Measurements from ENCODE around the gene TASP1. TPM values are rescaled to one million over a fixed set of nuclear protein-coding genes. Genes with fewer than 3 reads are reported as not detected.
"Not testable (repeated sequence)": the region's sequence is repeated elsewhere in the genome, so short reads cannot be mapped to it uniquely, and the experiment has no call there.

The TASP1 gene
- total and polyA plus RNA-seq, 5 donors, result 2.7 to 9.7 (median 8.1) TPM

- DNase-seq (no peak), ATAC-seq (no peak)
- Histone ChIP-seq H3K4me3 (ENCODE audit: low read length) (no peak overlapping the region), H3K27ac (ENCODE audit: low read length) (no peak overlapping the region), H3K9me3 (ENCODE audit: control insufficient read depth, low read length) (no peaks in the 10 kb centered on the region), H3K4me1 (ENCODE audit: control insufficient read depth, insufficient read depth, low read length) (no peaks in the 10 kb centered on the region), H3K27me3 (ENCODE audit: control insufficient read depth, insufficient read depth) (no peaks in the 10 kb centered on the region)
- intact Hi-C loops (cut with DNase I), result no loop called here
These were observed 275.3 kb downstream of the TASP1 start for GRCh38 chr20:13363473-13363872.

- H3K27ac ChIP-seq (ENCODE audit: low read length); H3K4me3 ChIP-seq (ENCODE audit: low read length); DNase-seq; H3K27me3 ChIP-seq (ENCODE audit: control insufficient read depth, insufficient read depth); H3K9me3 ChIP-seq (ENCODE audit: control insufficient read depth, low read length); H3K4me1 ChIP-seq (ENCODE audit: control insufficient read depth, insufficient read depth, low read length); intact Hi-C loops (cut with DNase I); ATAC-seq: not testable (repeated sequence)
- WGBS, result 89% methylated on average over 3 of the region's 5 CpGs
These were observed 276.6 kb downstream of the TASP1 start for GRCh38 chr20:13362165-13362564.

GRCh38 chr20:13358936-13359335 is 279.8 kb downstream of the TASP1 start:
- H3K9me3 ChIP-seq (ENCODE audit: control insufficient read depth, low read length); intact Hi-C loops (cut with DNase I); H3K4me3 ChIP-seq (ENCODE audit: low read length); H3K27ac ChIP-seq (ENCODE audit: low read length); ATAC-seq; H3K27me3 ChIP-seq (ENCODE audit: control insufficient read depth, insufficient read depth); H3K4me1 ChIP-seq (ENCODE audit: control insufficient read depth, insufficient read depth, low read length); DNase-seq: not testable (repeated sequence)
- 89% methylated on average over 12 of the region's 12 CpGs for WGBS

- H3K27me3 ChIP-seq (ENCODE audit: control insufficient read depth, insufficient read depth); ATAC-seq; H3K27ac ChIP-seq (ENCODE audit: low read length); H3K4me1 ChIP-seq (ENCODE audit: control insufficient read depth, insufficient read depth, low read length); DNase-seq; intact Hi-C loops (cut with DNase I); H3K9me3 ChIP-seq (ENCODE audit: control insufficient read depth, low read length); H3K4me3 ChIP-seq (ENCODE audit: low read length): not testable (repeated sequence)
- WGBS, result 94% methylated on average over 6 of the region's 6 CpGs
These were observed 280.9 kb downstream of the TASP1 start for GRCh38 chr20:13357782-13358181.

- no peak overlapping the region for H3K27ac ChIP-seq (ENCODE audit: low read length)
- intact Hi-C loops (cut with DNase I), result no loop called here
- no peak overlapping the region for H3K4me3 ChIP-seq (ENCODE audit: low read length)
- DNase-seq (no peak), ATAC-seq (no peak)
- H3K4me1 ChIP-seq (ENCODE audit: control insufficient read depth, insufficient read depth, low read length), result no peaks in the 10 kb centered on the region
- no peaks in the 10 kb centered on the region for H3K27me3 ChIP-seq (ENCODE audit: control insufficient read depth, insufficient read depth)
- H3K9me3 ChIP-seq (ENCODE audit: control insufficient read depth, low read length), result no peaks in the 10 kb centered on the region
These were observed 282.1 kb downstream of the TASP1 start for GRCh38 chr20:13356591-13356990.

GRCh38 chr20:13355941-13356486 is 282.7 kb downstream of the TASP1 start:
- ATAC-seq (no peak), DNase-seq (no peak)
- Histone ChIP-seq H3K4me1 (ENCODE audit: control insufficient read depth, insufficient read depth, low read length) (no peaks in the 10 kb centered on the region), H3K27me3 (ENCODE audit: control insufficient read depth, insufficient read depth) (no peaks in the 10 kb centered on the region), H3K4me3 (ENCODE audit: low read length) (no peak overlapping the region), H3K27ac (ENCODE audit: low read length) (no peak overlapping the region), H3K9me3 (ENCODE audit: control insufficient read depth, low read length) (no peaks in the 10 kb centered on the region)
- intact Hi-C loops (cut with DNase I), result no loop called here

GRCh38 chr20:13355411-13355810 is 283.3 kb downstream of the TASP1 start:
- ATAC-seq (no peak), DNase-seq (no peak)
- no peak overlapping the region for H3K4me3 ChIP-seq (ENCODE audit: low read length)
- no peaks in the 10 kb centered on the region for H3K4me1 ChIP-seq (ENCODE audit: control insufficient read depth, insufficient read depth, low read length)
- intact Hi-C loops (cut with DNase I), result no loop called here
- H3K27me3 ChIP-seq (ENCODE audit: control insufficient read depth, insufficient read depth), result no peaks in the 10 kb centered on the region
- H3K9me3 ChIP-seq (ENCODE audit: control insufficient read depth, low read length), result no peaks in the 10 kb centered on the region
- no peak overlapping the region for H3K27ac ChIP-seq (ENCODE audit: low read length)
- WGBS, result 79% methylated on average over 3 of the region's 3 CpGs

GRCh38 chr20:13353261-13353945 is 285.3 kb downstream of the TASP1 start:
- no peak for DNase-seq
- WGBS, result 91% methylated on average over 2 of the region's 2 CpGs
- Histone ChIP-seq H3K9me3 (ENCODE audit: control insufficient read depth, low read length) (no peaks in the 10 kb centered on the region), H3K27ac (ENCODE audit: low read length) (no peak overlapping the region), H3K4me3 (ENCODE audit: low read length) (no peak overlapping the region), H3K4me1 (ENCODE audit: control insufficient read depth, insufficient read depth, low read length) (no peaks in the 10 kb centered on the region), H3K27me3 (ENCODE audit: control insufficient read depth, insufficient read depth) (no peaks in the 10 kb centered on the region)
- intact Hi-C loops (cut with DNase I), result no loop called here
- ATAC-seq, result no peak

- Histone ChIP-seq H3K27me3 (ENCODE audit: control insufficient read depth, insufficient read depth) (no peaks in the 10 kb centered on the region), H3K4me3 (ENCODE audit: low read length) (no peak overlapping the region), H3K4me1 (ENCODE audit: control insufficient read depth, insufficient read depth, low read length) (no peaks in the 10 kb centered on the region), H3K27ac (ENCODE audit: low read length) (no peak overlapping the region), H3K9me3 (ENCODE audit: control insufficient read depth, low read length) (no peaks in the 10 kb centered on the region)
- ATAC-seq, result no peak
- 84% methylated on average over 4 of the region's 4 CpGs for WGBS
- intact Hi-C loops (cut with DNase I), result no loop called here
- DNase-seq, result no peak
These were observed 289.5 kb downstream of the TASP1 start for GRCh38 chr20:13349235-13349604.

GRCh38 chr20:13348311-13349234 is 290.2 kb downstream of the TASP1 start:
- 47% methylated on average over 9 of the region's 9 CpGs for WGBS
- no peak for ATAC-seq
- Histone ChIP-seq H3K27ac (ENCODE audit: low read length) (no peak overlapping the region), H3K27me3 (ENCODE audit: control insufficient read depth, insufficient read depth) (no peaks in the 10 kb centered on the region), H3K9me3 (ENCODE audit: control insufficient read depth, low read length) (no peaks in the 10 kb centered on the region), H3K4me1 (ENCODE audit: control insufficient read depth, insufficient read depth, low read length) (no peaks in the 10 kb centered on the region), H3K4me3 (ENCODE audit: low read length) (no peak overlapping the region)
- intact Hi-C loops (cut with DNase I), result no loop called here
- no peak for DNase-seq

GRCh38 chr20:13344671-13345070 is 294.1 kb downstream of the TASP1 start:
- H3K4me1 ChIP-seq (ENCODE audit: control insufficient read depth, insufficient read depth, low read length), result no peaks in the 10 kb centered on the region
- no peak overlapping the region for H3K4me3 ChIP-seq (ENCODE audit: low read length)
- 80% methylated on average over 9 of the region's 9 CpGs for WGBS
- no peak overlapping the region for H3K27ac ChIP-seq (ENCODE audit: low read length)
- H3K9me3 ChIP-seq (ENCODE audit: control insufficient read depth, low read length), result no peaks in the 10 kb centered on the region
- DNase-seq (no peak), ATAC-seq (no peak)
- intact Hi-C loops (cut with DNase I), result no loop called here
- H3K27me3 ChIP-seq (ENCODE audit: control insufficient read depth, insufficient read depth), result no peaks in the 10 kb centered on the region
